ENCODE results near the gene RUNX2. TPM values are rescaled to one million over a fixed set of nuclear protein-coding genes. Genes with fewer than 3 reads are reported as not detected.
"Not testable (repeated sequence)": the region's sequence is repeated elsewhere in the genome, so short reads cannot be mapped to it uniquely, and the experiment has no call there.

RUNX2 gene
- total and polyA plus RNA-seq, 4 donors, result 0.09 to 1.5 (median 0.75) TPM

DNA sequence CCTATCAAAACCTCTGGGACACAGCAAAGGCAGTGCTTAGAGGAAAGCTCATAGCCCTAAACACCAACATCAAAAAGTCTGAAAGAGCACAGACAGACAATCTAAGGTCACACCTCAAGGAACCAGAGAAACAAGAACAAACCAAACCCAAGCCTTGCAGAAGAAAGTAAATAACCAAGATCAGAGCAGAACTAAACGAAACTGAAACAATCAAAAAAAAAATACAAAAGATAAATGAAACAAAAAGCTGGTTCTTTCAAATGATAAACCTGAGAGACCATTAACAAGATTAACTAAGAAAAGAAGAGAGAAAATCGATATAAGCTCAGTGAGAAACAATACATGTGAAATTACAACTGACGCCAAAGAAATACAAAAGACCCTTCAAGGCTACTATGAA is 34.8 kb upstream of the RUNX2 start:
- TF ChIP-seq FOXA1 (IDR thresholded peaks at IDR 0.05) (no peak), HNF4A (conservative IDR thresholded peaks at IDR 0.05) (no peak), HNF4G (IDR thresholded peaks at IDR 0.05) (no peak), YY1 (IDR thresholded peaks at IDR 0.05) (no peak), NR2F2 (IDR thresholded peaks at IDR 0.05) (no peak), TAF1 (conservative IDR thresholded peaks at IDR 0.05) (no peak)
- TF ChIP-seq, protein P1, sequence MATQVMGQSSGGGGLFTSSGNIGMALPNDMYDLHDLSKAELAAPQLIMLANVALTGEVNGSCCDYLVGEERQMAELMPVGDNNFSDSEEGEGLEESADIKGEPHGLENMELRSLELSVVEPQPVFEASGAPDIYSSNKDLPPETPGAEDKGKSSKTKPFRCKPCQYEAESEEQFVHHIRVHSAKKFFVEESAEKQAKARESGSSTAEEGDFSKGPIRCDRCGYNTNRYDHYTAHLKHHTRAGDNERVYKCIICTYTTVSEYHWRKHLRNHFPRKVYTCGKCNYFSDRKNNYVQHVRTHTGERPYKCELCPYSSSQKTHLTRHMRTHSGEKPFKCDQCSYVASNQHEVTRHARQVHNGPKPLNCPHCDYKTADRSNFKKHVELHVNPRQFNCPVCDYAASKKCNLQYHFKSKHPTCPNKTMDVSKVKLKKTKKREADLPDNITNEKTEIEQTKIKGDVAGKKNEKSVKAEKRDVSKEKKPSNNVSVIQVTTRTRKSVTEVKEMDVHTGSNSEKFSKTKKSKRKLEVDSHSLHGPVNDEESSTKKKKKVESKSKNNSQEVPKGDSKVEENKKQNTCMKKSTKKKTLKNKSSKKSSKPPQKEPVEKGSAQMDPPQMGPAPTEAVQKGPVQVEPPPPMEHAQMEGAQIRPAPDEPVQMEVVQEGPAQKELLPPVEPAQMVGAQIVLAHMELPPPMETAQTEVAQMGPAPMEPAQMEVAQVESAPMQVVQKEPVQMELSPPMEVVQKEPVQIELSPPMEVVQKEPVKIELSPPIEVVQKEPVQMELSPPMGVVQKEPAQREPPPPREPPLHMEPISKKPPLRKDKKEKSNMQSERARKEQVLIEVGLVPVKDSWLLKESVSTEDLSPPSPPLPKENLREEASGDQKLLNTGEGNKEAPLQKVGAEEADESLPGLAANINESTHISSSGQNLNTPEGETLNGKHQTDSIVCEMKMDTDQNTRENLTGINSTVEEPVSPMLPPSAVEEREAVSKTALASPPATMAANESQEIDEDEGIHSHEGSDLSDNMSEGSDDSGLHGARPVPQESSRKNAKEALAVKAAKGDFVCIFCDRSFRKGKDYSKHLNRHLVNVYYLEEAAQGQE (IDR thresholded peaks at IDR 0.05), result no peak

DNA sequence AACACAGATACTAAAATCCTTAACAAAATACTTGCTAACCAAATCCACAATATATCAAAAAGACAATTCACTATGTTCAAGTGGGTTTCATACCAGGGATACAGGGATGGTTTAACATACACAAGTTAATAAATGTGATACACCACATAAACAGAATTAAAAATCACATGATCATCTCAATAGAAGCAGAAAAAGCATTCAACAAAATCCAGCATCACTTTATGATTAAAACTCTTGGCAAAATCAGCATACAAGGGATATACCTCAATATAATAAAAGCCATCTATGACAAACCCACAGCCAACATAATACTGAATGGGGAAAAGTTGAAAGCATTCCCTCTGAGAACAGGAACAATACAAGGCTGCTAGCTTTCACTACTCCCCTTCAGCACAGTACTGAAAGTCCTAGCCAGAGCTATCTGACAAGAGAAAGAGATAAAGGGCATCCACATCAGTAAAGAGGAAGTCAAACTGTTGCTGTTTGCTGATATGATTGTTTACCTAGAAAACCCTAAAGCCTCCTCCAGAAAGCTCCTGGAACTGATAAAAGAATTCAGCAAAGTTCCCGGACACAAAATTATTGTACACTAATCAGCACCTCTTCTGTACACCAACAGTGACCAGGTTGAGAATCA is 33.9 kb upstream of the RUNX2 start:
- not testable (repeated sequence) for H3K4me1 ChIP-seq (ENCODE audit: control insufficient read depth in 4 of 4, insufficient read depth in 4 of 4, low read length in 3 of 4); H3K27me3 ChIP-seq (ENCODE audit: control insufficient read depth in 4 of 4, insufficient read depth in 4 of 4, low read length in 3 of 4); H3K9ac ChIP-seq (ENCODE audit: low read depth in 1 of 2, low read length in 2 of 2); DNase-seq (ENCODE audit: low spot score); H3K27ac ChIP-seq (ENCODE audit: low read depth in 1 of 2, low read length in 2 of 2); H3K9me3 ChIP-seq (ENCODE audit: control insufficient read depth in 4 of 4, low read length in 3 of 4); H3K4me3 ChIP-seq (ENCODE audit: low read depth in 1 of 3, low read length in 3 of 3); H3K36me3 ChIP-seq (ENCODE audit: control insufficient read depth in 4 of 4, insufficient read depth in 3 of 4, low read depth in 1 of 4, low read length in 3 of 4)
- WGBS, result 64% methylated on average over 1 of the region's 1 CpG

More for the DNA sequence above, 34.8 kb upstream of the RUNX2 start:
- no peak for DNase-seq (ENCODE audit: low spot score)
- H3K36me3 ChIP-seq (ENCODE audit: control insufficient read depth in 4 of 4, insufficient read depth in 3 of 4, low read depth in 1 of 4, low read length in 3 of 4), result no peaks in the 10 kb centered on the region
- no peaks in the 10 kb centered on the region for H3K4me1 ChIP-seq (ENCODE audit: control insufficient read depth in 4 of 4, insufficient read depth in 4 of 4, low read length in 3 of 4)
- H3K27me3 ChIP-seq (ENCODE audit: control insufficient read depth in 4 of 4, insufficient read depth in 4 of 4, low read length in 3 of 4), result no peaks in the 10 kb centered on the region
- no peak overlapping the region for H3K27ac ChIP-seq (ENCODE audit: low read depth in 1 of 2, low read length in 2 of 2)
- H3K9ac ChIP-seq (ENCODE audit: low read depth in 1 of 2, low read length in 2 of 2), result no peak overlapping the region
- H3K9me3 ChIP-seq (ENCODE audit: control insufficient read depth in 4 of 4, low read length in 3 of 4), result no peaks in the 10 kb centered on the region
- 84% methylated on average over 3 of the region's 3 CpGs for WGBS
- no peak overlapping the region for H3K4me3 ChIP-seq (ENCODE audit: low read depth in 1 of 3, low read length in 3 of 3)

DNA sequence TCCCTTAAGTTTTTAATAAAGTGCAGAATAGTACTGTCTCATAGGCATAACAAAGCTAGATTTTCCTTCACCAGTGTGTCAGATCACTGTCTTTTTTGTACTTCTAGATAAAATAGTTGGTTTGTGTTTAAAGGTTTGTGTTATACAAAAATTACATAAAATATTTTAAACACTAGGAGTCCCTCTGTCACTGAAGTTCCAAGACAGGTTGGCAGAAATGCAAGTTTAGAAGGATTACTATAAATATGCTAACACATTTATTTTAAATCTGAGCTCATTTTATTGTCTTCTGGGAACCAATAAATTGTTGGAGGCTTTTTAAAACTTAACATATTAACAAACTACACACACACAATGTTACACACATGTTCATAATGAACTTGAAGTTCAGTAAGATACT is 30.8 kb upstream of the RUNX2 start:
- Histone ChIP-seq H3K27ac (ENCODE audit: low read depth in 1 of 2, low read length in 2 of 2) (no peak overlapping the region), H3K4me1 (ENCODE audit: control insufficient read depth in 4 of 4, insufficient read depth in 4 of 4, low read length in 3 of 4) (peaks cover 0 to 9% (median 0%) of the 10 kb centered on the region in 4 donors), H3K9me3 (ENCODE audit: control insufficient read depth in 4 of 4, low read length in 3 of 4) (no peaks in the 10 kb centered on the region), H3K36me3 (ENCODE audit: control insufficient read depth in 4 of 4, insufficient read depth in 3 of 4, low read depth in 1 of 4, low read length in 3 of 4) (no peaks in the 10 kb centered on the region), H3K9ac (ENCODE audit: low read depth in 1 of 2, low read length in 2 of 2) (no peak overlapping the region), H3K4me3 (ENCODE audit: low read depth in 1 of 3, low read length in 3 of 3) (no peak overlapping the region), H3K27me3 (ENCODE audit: control insufficient read depth in 4 of 4, insufficient read depth in 4 of 4, low read length in 3 of 4) (no peaks in the 10 kb centered on the region)
- TF ChIP-seq RAD21 (IDR thresholded peaks at IDR 0.05) (no peak), HNF4A (conservative IDR thresholded peaks at IDR 0.05) (no peak), TAF1 (conservative IDR thresholded peaks at IDR 0.05) (no peak), RXRA (IDR thresholded peaks at IDR 0.05) (no peak), EGR1 (IDR thresholded peaks at IDR 0.05; ENCODE audit: low read depth in 2 of 2) (no peak), CTCF (IDR thresholded peaks at IDR 0.05; ENCODE audit: low read depth, low read length, missing input control) (no peak), NR2F2 (IDR thresholded peaks at IDR 0.05) (no peak), SP1 (IDR thresholded peaks at IDR 0.05) (no peak), FOXA2 (IDR thresholded peaks at IDR 0.05) (no peak), MAX (IDR thresholded peaks at IDR 0.05) (no peak)
- TF ChIP-seq, protein P2, sequence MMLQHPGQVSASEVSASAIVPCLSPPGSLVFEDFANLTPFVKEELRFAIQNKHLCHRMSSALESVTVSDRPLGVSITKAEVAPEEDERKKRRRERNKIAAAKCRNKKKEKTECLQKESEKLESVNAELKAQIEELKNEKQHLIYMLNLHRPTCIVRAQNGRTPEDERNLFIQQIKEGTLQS (IDR thresholded peaks at IDR 0.05), result no peak
- no peak for DNase-seq (ENCODE audit: low spot score)

Measured in liver (tissue), 9 donors.